IgD-negative memory B cell (primary cell): ENCODE results near the gene EMD. TPM values are rescaled to one million over a fixed set of nuclear protein-coding genes. Genes with fewer than 3 reads are reported as not detected.
A peak's percentile ranks its signal among the peaks of the same experiment; 100 is the strongest.

Experiments used
- H3K27ac Mint-ChIP-seq, 3 donors: one replicate each; pipeline ENCODE4 v1.8.0; 2020 to 2022; ENCODE audit warnings: mild to moderate bottlenecking in 3 of 3, mixed read lengths in 3 of 3, moderate library complexity in 1 of 3
- H3K27me3 Mint-ChIP-seq: one replicate; pipeline ENCODE4 v1.8.0; 2021; ENCODE audit warnings: mixed read lengths
- H3K36me3 Mint-ChIP-seq: one replicate; pipeline ENCODE4 v1.8.0; 2020; ENCODE audit warnings: mild to moderate bottlenecking, mixed read lengths
- H3K4me1 Mint-ChIP-seq, 3 donors: one replicate each; pipeline ENCODE4 v1.8.0; 2020 to 2022; ENCODE audit warnings: mixed read lengths in 3 of 3, mild to moderate bottlenecking in 1 of 3
- H3K4me3 Mint-ChIP-seq, 4 donors: one replicate each; pipeline ENCODE4 v1.8.0; 2020 to 2022; ENCODE audit warnings: mild to moderate bottlenecking in 4 of 4, mixed read lengths in 4 of 4, moderate library complexity in 3 of 4
- H3K9me3 Mint-ChIP-seq, 3 donors: one replicate each; pipeline ENCODE4 v1.8.0; 2020 to 2021; ENCODE audit warnings: mixed read lengths in 3 of 3, mild to moderate bottlenecking in 1 of 3
- polyA plus RNA-seq: library from polyadenylated mRNA; unstranded; fragments of 300-500 nt; fragmentation: Illumina TruSeq; gene quantifications from one replicate; pipeline ENCODE4 v1.2.3, GENCODE V29; 2021

The EMD gene
- polyA plus RNA-seq, 1 donor from 2014 or later, result 32.4 TPM

GRCh38 chrX:154401918-154402621 is 23.0 kb downstream of the EMD start:
- peaks cover 10 to 14% (median 10%) of the 10 kb centered on the region in 3 donors for H3K4me1 Mint-ChIP-seq
- H3K9me3 Mint-ChIP-seq, result peaks cover 0 to 4% (median 0%) of the 10 kb centered on the region in 3 donors
- peak overlapping the region in 2 of 3 donors; percentile 62 to 97 for H3K27ac Mint-ChIP-seq
- no peaks in the 10 kb centered on the region for H3K27me3 Mint-ChIP-seq
- peak overlapping the region in 1 of 4 donors; percentile 9 for H3K4me3 Mint-ChIP-seq
- peaks cover 6% of the 10 kb centered on the region for H3K36me3 Mint-ChIP-seq

GRCh38 chrX:154402622-154403127 is 23.6 kb downstream of the EMD start:
- Mint-ChIP-seq H3K27ac (peak overlapping the region in 1 of 3 donors; percentile 50), H3K36me3 (peaks cover 6% of the 10 kb centered on the region), H3K27me3 (no peaks in the 10 kb centered on the region), H3K4me3 (no peak overlapping the region), H3K9me3 (peaks cover 0 to 4% (median 0%) of the 10 kb centered on the region in 3 donors), H3K4me1 (peaks cover 10 to 14% (median 10%) of the 10 kb centered on the region in 3 donors)

GRCh38 chrX:154403192-154403591 is 24.1 kb downstream of the EMD start:
- H3K4me3 Mint-ChIP-seq, result peak overlapping the region in 1 of 4 donors; percentile 18
- H3K9me3 Mint-ChIP-seq, result peaks cover 0 to 4% (median 0%) of the 10 kb centered on the region in 3 donors
- H3K36me3 Mint-ChIP-seq, result peaks cover 6% of the 10 kb centered on the region
- H3K27me3 Mint-ChIP-seq, result no peaks in the 10 kb centered on the region
- peaks cover 10 to 11% (median 11%) of the 10 kb centered on the region in 3 donors for H3K4me1 Mint-ChIP-seq
- H3K27ac Mint-ChIP-seq, result no peak overlapping the region

GRCh38 chrX:154403858-154404257 is 24.8 kb downstream of the EMD start:
- peak overlapping the region in 1 of 4 donors; percentile 18 for H3K4me3 Mint-ChIP-seq
- H3K4me1 Mint-ChIP-seq, result peaks cover 6 to 14% (median 12%) of the 10 kb centered on the region in 3 donors
- peaks cover 0 to under 1% (median 0%) of the 10 kb centered on the region in 3 donors for H3K9me3 Mint-ChIP-seq
- H3K27ac Mint-ChIP-seq, result no peak overlapping the region
- H3K27me3 Mint-ChIP-seq, result no peaks in the 10 kb centered on the region
- peaks cover 4% of the 10 kb centered on the region for H3K36me3 Mint-ChIP-seq

- Mint-ChIP-seq H3K36me3 (peaks cover under 1% of the 10 kb centered on the region), H3K4me3 (peak overlapping the region in 1 of 4 donors; percentile 29), H3K27me3 (no peaks in the 10 kb centered on the region), H3K27ac (no peak overlapping the region), H3K4me1 (peaks cover 2 to 9% (median 9%) of the 10 kb centered on the region in 3 donors), H3K9me3 (no peaks in the 10 kb centered on the region)
Observed at GRCh38 chrX:154404625-154405192, 25.6 kb downstream of the EMD start.

GRCh38 chrX:154408659-154409221 is 29.6 kb downstream of the EMD start:
- peaks cover 2% of the 10 kb centered on the region for H3K36me3 Mint-ChIP-seq
- peak overlapping the region; percentile 75 to 85 (median 80) for H3K4me3 Mint-ChIP-seq
- peak overlapping the region in 2 of 3 donors; percentile 53 to 86 for H3K27ac Mint-ChIP-seq
- H3K9me3 Mint-ChIP-seq, result no peaks in the 10 kb centered on the region
- peaks cover 8 to 10% (median 9%) of the 10 kb centered on the region in 3 donors for H3K4me1 Mint-ChIP-seq
- no peaks in the 10 kb centered on the region for H3K27me3 Mint-ChIP-seq

GRCh38 chrX:154409222-154409871 is 30.3 kb downstream of the EMD start, which contains the start of gene DNASE1L1:
DNASE1L1 (minus strand) TSS chrX:154409254; CDS start chrX:154405568, 3,686 bp downstream.
- peaks cover 8 to 10% (median 9%) of the 10 kb centered on the region in 3 donors for H3K4me1 Mint-ChIP-seq
- H3K27ac Mint-ChIP-seq, result peak within 1 kb of the TSS in 2 of 3 donors; percentile 53 to 86
- peak within 1 kb of the TSS; percentile 75 to 85 (median 80) for H3K4me3 Mint-ChIP-seq
- H3K27me3 Mint-ChIP-seq, result no peaks in the 10 kb centered on the region
- H3K9me3 Mint-ChIP-seq, result no peaks in the 10 kb centered on the region
- H3K36me3 Mint-ChIP-seq, result peaks cover 2% of the 10 kb centered on the region

- H3K4me3 Mint-ChIP-seq, result peak overlapping the region; percentile 84 to 92 (median 88)
- peaks cover 8 to 12% (median 9%) of the 10 kb centered on the region in 3 donors for H3K4me1 Mint-ChIP-seq
- peaks cover 2% of the 10 kb centered on the region for H3K36me3 Mint-ChIP-seq
- no peaks in the 10 kb centered on the region for H3K9me3 Mint-ChIP-seq
- no peaks in the 10 kb centered on the region for H3K27me3 Mint-ChIP-seq
- peak overlapping the region; percentile 46 to 93 (median 83) for H3K27ac Mint-ChIP-seq
Observed at GRCh38 chrX:154411981-154412340, 32.9 kb downstream of the EMD start.

- no peaks in the 10 kb centered on the region for H3K9me3 Mint-ChIP-seq
- H3K36me3 Mint-ChIP-seq, result peaks cover 2% of the 10 kb centered on the region
- H3K4me3 Mint-ChIP-seq, result peak overlapping the region; percentile 84 to 92 (median 88)
- peak overlapping the region; percentile 5 to 93 (median 83) for H3K27ac Mint-ChIP-seq
- H3K4me1 Mint-ChIP-seq, result peaks cover 8 to 12% (median 9%) of the 10 kb centered on the region in 3 donors
- no peaks in the 10 kb centered on the region for H3K27me3 Mint-ChIP-seq
Observed at GRCh38 chrX:154412468-154412867, 33.4 kb downstream of the EMD start.

- Mint-ChIP-seq H3K27ac (peak overlapping the region in 1 of 3 donors; percentile 93), H3K9me3 (no peaks in the 10 kb centered on the region), H3K4me1 (peaks cover 8 to 12% (median 9%) of the 10 kb centered on the region in 3 donors), H3K27me3 (no peaks in the 10 kb centered on the region), H3K4me3 (peak overlapping the region in 1 of 4 donors; percentile 84), H3K36me3 (peaks cover 2% of the 10 kb centered on the region)
Observed at GRCh38 chrX:154413142-154413541, 34.0 kb downstream of the EMD start.

- no peak overlapping the region for H3K27ac Mint-ChIP-seq
- H3K27me3 Mint-ChIP-seq, result no peaks in the 10 kb centered on the region
- H3K4me3 Mint-ChIP-seq, result no peak overlapping the region
- peaks cover 4 to 6% (median 6%) of the 10 kb centered on the region in 3 donors for H3K4me1 Mint-ChIP-seq
- H3K36me3 Mint-ChIP-seq, result peaks cover 2% of the 10 kb centered on the region
- H3K9me3 Mint-ChIP-seq, result no peaks in the 10 kb centered on the region
Observed at GRCh38 chrX:154417157-154417556, 38.1 kb downstream of the EMD start.

- no peaks in the 10 kb centered on the region for H3K9me3 Mint-ChIP-seq
- peaks cover 0 to 3% (median 2%) of the 10 kb centered on the region in 3 donors for H3K4me1 Mint-ChIP-seq
- H3K27ac Mint-ChIP-seq, result peak overlapping the region in 2 of 3 donors; percentile 63 to 80
- H3K27me3 Mint-ChIP-seq, result no peaks in the 10 kb centered on the region
- no peak overlapping the region for H3K4me3 Mint-ChIP-seq
- H3K36me3 Mint-ChIP-seq, result no peaks in the 10 kb centered on the region
Observed at GRCh38 chrX:154419189-154419588, 40.1 kb downstream of the EMD start.

- no peaks in the 10 kb centered on the region for H3K9me3 Mint-ChIP-seq
- H3K27me3 Mint-ChIP-seq, result no peaks in the 10 kb centered on the region
- peaks cover 0 to 3% (median 2%) of the 10 kb centered on the region in 3 donors for H3K4me1 Mint-ChIP-seq
- no peak overlapping the region for H3K27ac Mint-ChIP-seq
- H3K4me3 Mint-ChIP-seq, result no peak overlapping the region
- H3K36me3 Mint-ChIP-seq, result no peaks in the 10 kb centered on the region
Observed at GRCh38 chrX:154419688-154420401, 40.8 kb downstream of the EMD start.

GRCh38 chrX:154420402-154420756 is 41.3 kb downstream of the EMD start:
- no peaks in the 10 kb centered on the region for H3K9me3 Mint-ChIP-seq
- H3K36me3 Mint-ChIP-seq, result no peaks in the 10 kb centered on the region
- H3K27ac Mint-ChIP-seq, result no peak overlapping the region
- H3K4me1 Mint-ChIP-seq, result peaks cover 0 to 3% (median 2%) of the 10 kb centered on the region in 3 donors
- no peak overlapping the region for H3K4me3 Mint-ChIP-seq
- H3K27me3 Mint-ChIP-seq, result no peaks in the 10 kb centered on the region
